Activated CD4-positive, alpha-beta memory T cell treated with anti-CD3 and anti-CD28 coated beads, Interleukin-2, amount 10 ng/mL, durations not matched to agents 7 days and 5 days (primary cell): Measurements from ENCODE around the gene DEGS2. TPM values are rescaled to one million over a fixed set of nuclear protein-coding genes. Genes with fewer than 3 reads are reported as not detected.

Source experiments
- CTCF ChIA-PET: fragments of 350-600 bp; sonication (Branson Sonifier 250); formaldehyde crosslinking; loops from one replicate; lab custom pipeline; 2021; ENCODE audit warnings: antibody characterized with exemption, inconsistent platforms; lab: Charles Lee
- POLR2A ChIA-PET: fragments of 350-600 bp; sonication (Branson Sonifier 250); formaldehyde crosslinking; loops from one replicate; lab custom pipeline; 2021; ENCODE audit warnings: antibody characterized with exemption; lab: Charles Lee
- DNase-seq: peaks from one replicate; pipeline ENCODE4 v3.0.0-alpha.2; 2020
- H3K27ac Mint-ChIP-seq: one replicate; pipeline ENCODE4 v1.8.0; 2021; ENCODE audit warnings: mild to moderate bottlenecking, mixed read lengths
- H3K27me3 Mint-ChIP-seq: one replicate; pipeline ENCODE4 v1.8.0; 2021; ENCODE audit warnings: mixed read lengths
- H3K36me3 Mint-ChIP-seq: one replicate; pipeline ENCODE4 v1.8.0; 2021; ENCODE audit warnings: low read depth, mixed read lengths
- H3K4me1 Mint-ChIP-seq: one replicate; pipeline ENCODE4 v1.8.0; 2021; ENCODE audit warnings: mixed read lengths
- H3K4me3 Mint-ChIP-seq: one replicate; pipeline ENCODE4 v1.8.0; 2021; ENCODE audit warnings: mild to moderate bottlenecking, mixed read lengths
- H3K9me3 Mint-ChIP-seq: one replicate; pipeline ENCODE4 v1.8.0; 2021; ENCODE audit warnings: mixed read lengths
- total RNA-seq, 2 experiments: library from RNA; stranded (reverse); gene quantifications; one replicate each; pipeline ENCODE4 v1.2.3, GENCODE V29; 2021

Gene DEGS2
- total RNA-seq, 2 experiments from 2014 or later, result 0.20 to 0.25 TPM

DNA sequence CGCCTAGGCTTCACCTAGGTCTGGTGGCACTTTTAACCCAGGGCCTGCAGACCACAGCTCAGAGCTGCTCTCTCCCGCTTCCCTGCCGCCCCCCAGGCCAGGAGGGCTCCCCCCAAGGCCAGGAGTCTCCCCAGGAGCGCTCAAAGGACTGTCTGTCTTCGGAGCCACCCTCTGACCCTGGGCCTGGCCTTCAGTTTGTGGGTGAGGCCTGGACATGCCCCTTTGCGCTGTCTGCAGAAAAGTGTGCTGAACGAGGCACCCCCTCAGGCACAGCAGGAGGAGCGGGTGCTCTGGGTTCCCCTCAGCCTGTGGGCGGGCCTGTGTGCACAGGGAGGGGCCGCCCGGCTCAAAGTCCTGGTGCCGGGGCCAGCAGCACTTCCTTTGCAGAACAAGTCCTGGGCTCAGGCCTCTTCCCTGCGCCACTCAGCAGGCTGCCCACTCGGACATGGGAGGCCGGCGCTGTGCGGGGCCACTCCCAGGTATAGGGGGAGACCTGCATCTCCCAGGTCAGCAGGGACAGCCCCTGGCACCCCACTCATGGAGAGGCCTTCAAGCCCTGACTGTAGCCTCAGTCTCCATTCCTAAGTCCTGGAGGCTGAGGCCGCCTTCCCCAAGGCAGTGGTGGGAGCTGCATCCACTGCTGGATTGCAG lies 14.3 kb downstream of the DEGS2 start:
- Mint-ChIP-seq H3K4me3 (no peak overlapping the region), H3K36me3 (peaks cover 29% of the 10 kb centered on the region), H3K27ac (no peak overlapping the region), H3K27me3 (no peaks in the 10 kb centered on the region), H3K9me3 (no peaks in the 10 kb centered on the region), H3K4me1 (peaks cover 19% of the 10 kb centered on the region)
- ChIA-PET POLR2A (no interaction called here), CTCF (interaction anchor here (1.8 kb wide), 1 partner anchor 48 kb away, joined by 4 read pairs; no protein-coding TSS in a partner anchor)
- DNase-seq, result no peak

GRCh38 chr14:100144645-100144995 lies 14.8 kb downstream of the DEGS2 start:
- Mint-ChIP-seq H3K36me3 (peaks cover 34% of the 10 kb centered on the region), H3K4me3 (no peak overlapping the region), H3K27ac (no peak overlapping the region), H3K4me1 (peaks cover 19% of the 10 kb centered on the region), H3K27me3 (no peaks in the 10 kb centered on the region), H3K9me3 (no peaks in the 10 kb centered on the region)
- POLR2A ChIA-PET, result no interaction called here
- CTCF ChIA-PET, result no interaction called here
- DNase-seq, result no peak

DNA sequence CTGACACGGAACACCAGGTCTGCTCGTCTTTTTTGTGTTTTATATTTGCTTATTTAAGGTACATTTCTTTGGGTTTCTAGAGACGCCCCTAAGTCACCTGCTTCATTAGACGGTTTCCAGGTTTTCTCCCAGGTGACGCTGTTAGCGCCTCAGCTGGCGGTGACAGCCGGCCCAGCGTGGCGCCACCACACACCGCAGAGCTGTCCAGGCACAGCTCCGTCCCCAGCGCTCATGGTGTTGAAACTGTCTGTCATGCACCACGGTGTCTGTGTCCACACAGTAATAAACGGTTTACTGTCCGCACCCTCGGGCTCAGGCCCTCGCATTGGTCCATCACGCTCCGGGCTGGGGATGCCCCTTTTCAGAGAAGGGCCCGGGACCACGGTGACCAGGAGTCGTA lies 15.5 kb downstream of the DEGS2 start:
- H3K4me3 Mint-ChIP-seq, result no peak overlapping the region
- no peak overlapping the region for H3K27ac Mint-ChIP-seq
- ChIA-PET POLR2A (no interaction called here), CTCF (no interaction called here)
- peaks cover 41% of the 10 kb centered on the region for H3K36me3 Mint-ChIP-seq
- H3K9me3 Mint-ChIP-seq, result no peaks in the 10 kb centered on the region
- H3K27me3 Mint-ChIP-seq, result no peaks in the 10 kb centered on the region
- no peak for DNase-seq
- H3K4me1 Mint-ChIP-seq, result peaks cover 19% of the 10 kb centered on the region

DNA sequence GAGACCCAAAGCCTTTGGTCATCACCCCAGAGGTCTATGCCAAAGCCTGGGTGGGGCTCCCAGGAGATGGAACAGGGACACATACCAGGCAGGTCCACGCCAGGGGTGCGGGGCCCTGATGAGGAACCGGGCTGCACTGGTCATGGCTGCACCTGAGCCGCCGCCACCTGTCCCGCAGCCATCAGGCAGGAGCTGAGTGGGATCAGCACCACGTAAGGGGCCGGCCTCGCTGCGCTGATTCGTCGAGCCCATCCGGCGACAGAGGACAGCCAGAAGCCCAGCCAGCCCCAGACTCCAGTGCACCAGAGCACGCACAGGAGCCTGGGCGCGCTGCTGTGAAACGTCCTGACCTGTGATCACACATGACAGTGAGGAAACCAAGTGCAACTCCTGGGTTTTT lies 15.9 kb downstream of the DEGS2 start:
- no peak overlapping the region for H3K4me3 Mint-ChIP-seq
- CTCF ChIA-PET, result no interaction called here
- DNase-seq, result no peak
- H3K36me3 Mint-ChIP-seq, result peaks cover 45% of the 10 kb centered on the region
- no peaks in the 10 kb centered on the region for H3K27me3 Mint-ChIP-seq
- H3K27ac Mint-ChIP-seq, result no peak overlapping the region
- peaks cover 19% of the 10 kb centered on the region for H3K4me1 Mint-ChIP-seq
- POLR2A ChIA-PET, result no interaction called here
- H3K9me3 Mint-ChIP-seq, result no peaks in the 10 kb centered on the region

- no peak for DNase-seq
- H3K27me3 Mint-ChIP-seq, result no peaks in the 10 kb centered on the region
- no peaks in the 10 kb centered on the region for H3K9me3 Mint-ChIP-seq
- ChIA-PET POLR2A (interaction anchor here (1.0 to 1.6 kb wide), 2 partner anchors 9 to 14 kb away, joined by 3 read pairs; no protein-coding TSS in a partner anchor), CTCF (interaction anchor here (3.2 kb wide), 1 partner anchor 13 kb away, joined by 11 read pairs; no protein-coding TSS in a partner anchor)
- no peak overlapping the region for H3K4me3 Mint-ChIP-seq
- no peak overlapping the region for H3K27ac Mint-ChIP-seq
- H3K4me1 Mint-ChIP-seq, result peaks cover 11% of the 10 kb centered on the region
- peaks cover 56% of the 10 kb centered on the region for H3K36me3 Mint-ChIP-seq
Observed at GRCh38 chr14:100142073-100143040, 17.1 kb downstream of the DEGS2 start.

DNA sequence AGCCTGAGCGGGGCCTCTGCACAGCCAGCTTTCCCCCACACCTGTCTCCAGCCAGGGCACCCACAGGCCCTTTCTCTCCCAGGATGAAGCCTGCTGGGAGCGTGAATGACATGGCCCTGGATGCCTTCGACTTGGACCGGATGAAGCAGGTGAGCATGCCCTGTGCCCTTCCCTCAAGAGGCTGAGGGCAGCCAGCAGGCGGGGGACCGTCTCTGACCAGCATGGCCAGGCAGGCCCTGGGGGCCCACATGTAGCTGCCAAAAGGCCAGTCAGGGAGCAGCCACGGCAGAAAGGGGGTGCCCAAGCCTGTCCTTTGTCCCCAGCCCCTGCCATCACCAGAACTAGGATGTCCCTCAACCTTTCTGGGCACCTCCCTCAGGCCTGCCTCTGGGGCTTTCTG lies 18.3 kb downstream of the DEGS2 start:
- H3K27ac Mint-ChIP-seq, result no peak overlapping the region
- H3K9me3 Mint-ChIP-seq, result no peaks in the 10 kb centered on the region
- ChIA-PET POLR2A (interaction anchor here (1.5 kb wide), 1 partner anchor 15 kb away, joined by 3 read pairs; no protein-coding TSS in a partner anchor), CTCF (interaction anchor here (3.2 kb wide), 1 partner anchor 14 kb away, joined by 11 read pairs; no protein-coding TSS in a partner anchor)
- no peak for DNase-seq
- H3K4me3 Mint-ChIP-seq, result no peak overlapping the region
- no peaks in the 10 kb centered on the region for H3K4me1 Mint-ChIP-seq
- H3K27me3 Mint-ChIP-seq, result no peaks in the 10 kb centered on the region
- H3K36me3 Mint-ChIP-seq, result peaks cover 67% of the 10 kb centered on the region

DNA sequence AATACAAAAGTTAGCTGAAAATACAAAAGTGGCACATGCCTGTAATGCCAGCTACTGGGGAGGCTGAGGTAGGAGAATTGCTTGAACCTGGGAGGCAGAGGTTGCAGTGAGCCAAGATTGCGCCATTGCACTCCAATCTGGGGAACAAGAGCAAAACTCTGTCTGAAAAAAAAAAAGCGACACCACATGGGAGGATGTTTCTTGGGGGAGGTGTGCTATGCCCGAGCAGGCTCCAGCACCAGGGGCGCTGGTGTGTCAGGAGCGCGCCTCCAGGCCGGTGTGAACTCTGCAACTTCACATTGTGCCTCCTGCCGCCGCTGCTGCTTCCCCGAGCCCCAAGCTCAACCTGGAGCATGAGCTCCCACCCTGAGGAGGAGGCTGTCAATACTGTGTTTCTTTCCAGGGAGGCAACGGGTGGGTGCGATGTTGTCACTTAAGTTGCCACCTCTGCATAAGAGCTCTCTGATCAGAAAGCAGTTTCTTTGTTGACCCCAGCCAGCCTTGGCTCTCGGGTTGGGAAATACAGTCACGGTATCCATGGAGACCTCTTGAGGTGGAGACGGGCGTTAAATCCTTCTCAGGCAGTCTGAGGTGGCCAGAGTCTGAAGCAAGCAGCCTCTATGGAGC lies 18.9 kb downstream of the DEGS2 start:
- CTCF ChIA-PET, result interaction anchor here (3.2 kb wide), 1 partner anchor 14 kb away, joined by 11 read pairs; no protein-coding TSS in a partner anchor

DNA sequence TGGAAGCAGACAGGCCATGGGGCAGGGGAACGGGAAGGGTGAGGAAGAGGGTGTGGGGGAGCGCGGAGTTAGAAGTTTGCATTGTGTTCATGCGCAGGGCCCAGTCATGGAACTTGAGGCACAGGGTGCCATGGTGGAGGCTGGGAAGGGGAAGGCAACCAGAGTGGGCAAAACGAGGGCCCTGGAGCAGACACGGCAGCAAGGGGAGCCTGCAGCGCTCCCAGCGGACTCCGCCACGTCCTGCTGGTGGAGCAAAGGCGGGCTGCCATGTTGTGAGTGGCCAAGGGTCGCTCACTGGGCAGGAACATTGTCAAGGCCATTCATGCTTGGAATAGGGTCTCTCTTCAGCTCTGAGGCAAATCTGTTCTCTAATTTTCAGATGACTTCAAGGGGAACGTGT lies 20.5 kb downstream of the DEGS2 start:
- no peaks in the 10 kb centered on the region for H3K27me3 Mint-ChIP-seq
- H3K27ac Mint-ChIP-seq, result no peak overlapping the region
- H3K9me3 Mint-ChIP-seq, result no peaks in the 10 kb centered on the region
- CTCF ChIA-PET, result no interaction called here
- DNase-seq, result no peak
- POLR2A ChIA-PET, result interaction anchor here (1.8 kb wide), 1 partner anchor 8 kb away, joined by 5 read pairs; no protein-coding TSS in a partner anchor
- H3K4me1 Mint-ChIP-seq, result no peaks in the 10 kb centered on the region
- no peak overlapping the region for H3K4me3 Mint-ChIP-seq
- H3K36me3 Mint-ChIP-seq, result peaks cover 83% of the 10 kb centered on the region

More for the DNA sequence above, 18.9 kb downstream of the DEGS2 start:
- DNase-seq, result no peak
- H3K4me1 Mint-ChIP-seq, result no peaks in the 10 kb centered on the region
- no peaks in the 10 kb centered on the region for H3K9me3 Mint-ChIP-seq
- no peaks in the 10 kb centered on the region for H3K27me3 Mint-ChIP-seq
- H3K36me3 Mint-ChIP-seq, result peaks cover 70% of the 10 kb centered on the region
- H3K27ac Mint-ChIP-seq, result peak overlapping the region; percentile 24
- POLR2A ChIA-PET, result interaction anchor here (0.7 to 1.5 kb wide), 2 partner anchors 16 to 167 kb away, joined by 3 read pairs; no protein-coding TSS in a partner anchor
- no peak overlapping the region for H3K4me3 Mint-ChIP-seq

GRCh38 chr14:100138082-100138787 lies 21.2 kb downstream of the DEGS2 start:
- Mint-ChIP-seq H3K4me1 (no peaks in the 10 kb centered on the region), H3K36me3 (peaks cover 86% of the 10 kb centered on the region), H3K9me3 (no peaks in the 10 kb centered on the region), H3K27ac (no peak overlapping the region), H3K4me3 (no peak overlapping the region), H3K27me3 (no peaks in the 10 kb centered on the region)
- CTCF ChIA-PET, result no interaction called here
- POLR2A ChIA-PET, result interaction anchor here (1.8 kb wide), 1 partner anchor 9 kb away, joined by 5 read pairs; no protein-coding TSS in a partner anchor
- no peak for DNase-seq

DNA sequence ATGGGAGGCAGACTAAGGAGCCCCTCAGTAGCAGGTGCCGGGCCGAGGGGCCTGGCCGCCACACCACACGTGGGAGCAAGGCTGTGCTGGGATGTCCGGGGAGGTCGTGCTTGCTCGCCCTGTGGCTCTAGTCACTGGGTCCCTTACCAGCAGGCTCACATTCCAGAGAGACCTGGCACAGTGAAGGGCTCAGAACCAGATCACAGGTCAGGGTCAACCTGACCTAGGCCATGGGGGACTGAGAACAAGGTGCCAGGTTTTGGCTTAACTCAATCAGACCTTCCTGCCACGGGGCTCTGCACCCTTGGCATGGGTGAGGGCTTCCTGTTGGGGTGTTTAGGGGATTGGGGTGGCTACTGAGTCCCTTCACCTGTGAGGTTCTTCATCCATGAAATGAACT lies 22.3 kb downstream of the DEGS2 start:
- Mint-ChIP-seq H3K4me1 (no peaks in the 10 kb centered on the region), H3K4me3 (no peak overlapping the region), H3K27ac (no peak overlapping the region), H3K36me3 (peaks cover 94% of the 10 kb centered on the region), H3K9me3 (no peaks in the 10 kb centered on the region), H3K27me3 (no peaks in the 10 kb centered on the region)
- ChIA-PET CTCF (no interaction called here), POLR2A (interaction anchor here (1.8 kb wide), 1 partner anchor 10 kb away, joined by 5 read pairs; no protein-coding TSS in a partner anchor)
- no peak for DNase-seq

DNA sequence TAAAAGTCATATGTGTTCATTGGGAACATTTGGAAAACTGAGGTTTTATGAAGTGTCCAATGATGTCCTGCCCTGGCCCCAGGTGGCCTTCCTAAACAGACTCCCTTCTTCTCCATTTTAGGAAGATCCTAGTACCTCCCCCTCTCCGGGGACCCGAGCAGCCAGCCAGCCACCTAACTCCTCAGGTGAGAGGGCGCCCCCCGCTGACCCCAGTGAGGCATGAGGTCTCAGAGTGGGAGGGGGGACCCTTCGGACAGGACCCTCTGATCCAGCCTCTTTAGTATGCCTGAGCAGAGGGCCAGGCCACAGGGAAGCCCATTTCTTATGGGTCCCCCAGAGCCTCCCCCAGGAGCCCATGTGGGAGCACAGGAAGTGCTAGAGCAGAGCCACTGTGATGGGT lies 23.7 kb downstream of the DEGS2 start:
- no peaks in the 10 kb centered on the region for H3K27me3 Mint-ChIP-seq
- DNase-seq, result no peak
- ChIA-PET POLR2A (no interaction called here), CTCF (interaction anchor here (1.1 kb wide), 1 partner anchor 57 kb away, joined by 3 read pairs; no protein-coding TSS in a partner anchor)
- no peaks in the 10 kb centered on the region for H3K4me1 Mint-ChIP-seq
- H3K27ac Mint-ChIP-seq, result no peak overlapping the region
- peaks cover 95% of the 10 kb centered on the region for H3K36me3 Mint-ChIP-seq
- no peaks in the 10 kb centered on the region for H3K9me3 Mint-ChIP-seq
- no peak overlapping the region for H3K4me3 Mint-ChIP-seq

- Mint-ChIP-seq H3K4me3 (no peak overlapping the region), H3K27ac (no peak overlapping the region), H3K9me3 (no peaks in the 10 kb centered on the region), H3K4me1 (no peaks in the 10 kb centered on the region), H3K36me3 (peaks cover 95% of the 10 kb centered on the region), H3K27me3 (no peaks in the 10 kb centered on the region)
- ChIA-PET CTCF (no interaction called here), POLR2A (no interaction called here)
- no peak for DNase-seq
Observed at GRCh38 chr14:100135073-100135472, 24.4 kb downstream of the DEGS2 start.
